DMS114 treated with DMSO at 0.1 percent for 48 hours (cell line): Measurements from ENCODE around the gene NHSL1.

Experiments
- DNase-seq: peaks from one replicate; lab custom pipeline; 2025; ENCODE audit not compliant: unreplicated experiment; lab: John Stamatoyannopoulos, UW

The NHSL1 gene

DNA sequence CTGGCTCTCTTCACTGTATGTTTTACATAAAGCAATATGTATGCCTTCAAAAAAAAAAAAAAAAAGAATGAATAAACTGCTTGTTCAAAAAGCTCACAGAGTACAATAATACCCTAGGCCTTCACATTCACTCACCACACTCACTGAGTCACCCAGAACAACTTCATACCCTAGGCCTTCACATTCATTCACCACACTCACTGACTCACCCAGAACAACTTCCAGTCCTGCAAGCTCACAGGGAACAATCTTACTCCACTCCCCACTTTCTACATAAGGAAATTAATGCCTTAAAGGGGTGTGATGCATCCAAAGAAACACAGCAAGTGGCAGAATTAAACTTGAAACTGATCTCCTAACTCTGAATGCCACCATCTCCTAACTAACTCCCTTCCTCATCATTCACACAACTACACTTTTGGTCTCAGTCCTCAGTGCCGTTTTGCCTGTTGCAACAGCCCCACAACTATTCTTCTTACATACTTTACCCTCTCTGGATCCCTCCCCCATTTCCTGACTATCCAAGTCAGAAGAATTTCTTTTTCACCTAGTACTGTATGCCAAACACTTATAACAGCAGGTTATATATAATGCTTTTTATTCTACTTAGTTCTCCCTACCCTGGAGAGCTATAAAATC is 34.2 kb downstream of the NHSL1 start:
- no peak for DNase-seq

DNA sequence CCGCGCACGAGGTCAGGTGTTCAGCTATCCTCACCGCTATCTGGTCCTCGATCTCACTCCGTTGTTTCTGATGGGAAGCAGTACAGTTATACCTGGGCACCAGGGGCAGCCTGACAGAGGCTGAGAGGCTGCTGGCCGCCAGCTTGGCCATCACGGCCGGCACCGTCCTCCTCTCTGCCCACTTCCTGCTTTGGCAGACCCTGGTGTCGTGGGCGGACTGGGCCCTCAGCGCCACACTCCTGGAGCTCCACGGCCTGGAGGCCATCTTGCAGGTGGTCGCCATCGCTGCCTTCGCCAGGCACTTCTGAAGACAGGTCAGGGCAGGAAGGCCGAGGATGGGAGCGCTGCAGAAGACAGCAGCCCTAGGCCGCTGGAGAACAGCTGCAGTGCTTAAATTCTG is 35.2 kb downstream of the NHSL1 start:
- DNase-seq, result no peak

DNA sequence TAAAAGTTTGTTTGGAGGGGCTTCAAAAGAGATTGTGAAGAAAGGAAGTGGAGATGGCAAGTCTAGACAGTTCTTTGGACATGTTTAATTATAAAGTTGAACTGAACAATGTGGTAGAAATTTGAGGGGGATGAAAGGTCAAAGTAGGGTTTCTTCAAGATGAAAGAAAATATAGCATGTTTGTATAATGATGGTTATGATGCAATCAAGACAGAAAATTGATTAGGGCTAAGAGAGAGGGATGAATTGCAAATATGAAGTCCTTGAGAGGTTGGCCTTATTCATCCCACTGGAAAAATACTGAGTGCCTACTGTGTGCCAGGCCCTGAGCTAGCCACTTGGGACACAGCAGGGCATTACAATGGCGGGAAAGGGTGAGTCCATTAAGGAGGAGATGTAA is 37.6 kb downstream of the NHSL1 start:
- no peak for DNase-seq

DNA sequence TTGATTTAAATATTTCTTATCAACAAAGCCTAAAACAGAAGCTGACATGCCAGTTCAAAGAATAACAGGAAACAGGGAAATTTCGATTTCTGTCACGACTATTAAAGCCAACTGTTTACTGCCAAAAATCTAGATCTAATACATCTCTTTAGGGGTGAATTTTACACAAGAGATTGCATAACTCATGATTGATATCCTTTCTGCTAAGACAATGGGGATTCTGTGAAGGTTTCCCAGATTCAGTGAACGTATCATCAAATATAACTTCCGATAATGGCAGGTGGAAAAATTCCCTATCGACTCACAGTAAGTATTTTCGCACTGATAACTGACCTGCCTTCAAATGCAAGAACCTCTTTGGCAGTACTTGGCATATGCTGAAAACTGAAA is 42.9 kb downstream of the NHSL1 start:
- DNase-seq, result no peak

DNA sequence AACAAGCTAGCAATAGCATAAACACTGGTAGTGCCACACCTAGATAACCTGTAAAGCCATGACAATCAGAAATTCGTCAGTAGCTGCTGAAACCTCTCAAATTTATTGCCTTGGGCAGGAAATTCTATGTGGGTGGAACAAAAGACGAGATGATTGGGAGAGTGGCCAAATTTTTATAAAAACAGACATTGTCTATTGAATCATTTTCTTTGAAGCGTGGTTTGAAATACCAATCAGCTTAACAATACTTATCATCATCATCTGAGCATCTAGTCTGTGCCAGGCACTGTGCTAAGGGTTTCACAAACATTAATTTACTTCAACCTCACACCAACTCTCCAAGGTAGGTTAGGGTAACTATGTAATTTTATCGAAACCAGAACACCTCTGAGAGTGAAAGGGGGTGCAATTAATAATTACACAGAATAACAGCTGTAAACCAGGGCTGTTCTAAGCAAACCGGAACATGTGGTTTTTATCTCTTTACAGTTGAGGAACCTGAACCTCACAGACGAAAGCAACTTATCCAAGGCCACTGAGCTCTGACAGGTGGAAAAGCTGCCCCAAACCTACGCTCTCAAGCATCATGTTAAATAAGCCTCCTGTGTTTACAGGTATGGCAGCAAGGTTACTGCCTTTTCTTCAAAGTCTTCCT is 43.4 kb downstream of the NHSL1 start:
- no peak for DNase-seq

DNA sequence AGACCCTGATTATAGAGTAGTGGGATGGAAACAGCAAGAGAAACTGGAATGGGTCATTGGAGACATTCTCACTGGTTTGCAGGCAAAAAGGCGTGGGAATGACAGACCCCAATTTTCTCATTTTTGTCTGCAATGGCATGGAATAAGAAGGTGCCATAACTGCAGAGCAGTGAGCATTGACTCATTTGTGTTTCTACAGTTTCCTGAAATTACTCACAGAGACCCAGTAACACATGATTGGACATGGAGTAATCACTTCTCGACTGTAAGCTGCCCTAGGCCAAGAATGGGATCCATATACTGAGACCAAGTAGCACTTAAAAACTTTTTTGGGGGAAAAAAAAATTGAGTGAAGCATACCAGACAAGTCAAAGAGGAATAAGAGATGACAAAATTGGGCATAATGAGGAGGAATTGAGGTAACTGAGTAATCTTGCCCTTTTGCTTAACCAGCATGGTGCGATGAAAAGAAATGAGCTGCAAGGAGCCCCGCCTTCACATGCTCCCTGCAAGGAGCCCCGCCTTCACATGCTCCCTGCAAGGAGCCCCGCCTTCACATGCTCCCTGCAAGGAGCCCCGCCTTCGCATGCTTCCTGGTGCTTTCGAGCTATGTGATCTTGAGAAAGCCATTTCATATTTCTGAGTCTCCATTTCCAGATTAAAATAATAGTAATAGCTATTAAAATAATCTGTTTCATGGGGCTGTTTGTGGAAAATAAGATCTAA is 44.1 kb downstream of the NHSL1 start:
- DNase-seq, result no peak

DNA sequence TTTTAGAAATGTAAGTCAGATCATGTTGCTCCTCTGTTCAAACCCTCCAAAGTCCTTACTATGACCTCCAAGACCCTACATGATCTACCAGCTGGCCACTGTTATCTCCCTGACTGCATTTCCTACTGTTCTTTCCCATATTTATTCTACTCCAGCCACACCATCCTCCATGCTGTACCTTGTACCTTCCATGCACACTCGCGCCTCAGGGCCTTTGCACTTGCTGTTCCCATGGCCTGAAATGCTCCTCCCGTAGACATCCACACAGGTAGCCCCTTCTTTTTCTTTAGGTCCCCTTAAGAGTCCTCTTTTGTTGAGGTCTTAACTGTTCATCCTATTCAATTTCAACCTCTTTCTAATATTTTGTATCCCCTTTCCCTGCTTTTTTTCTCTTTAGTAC is 48.3 kb downstream of the NHSL1 start:
- DNase-seq, result no peak

DNA sequence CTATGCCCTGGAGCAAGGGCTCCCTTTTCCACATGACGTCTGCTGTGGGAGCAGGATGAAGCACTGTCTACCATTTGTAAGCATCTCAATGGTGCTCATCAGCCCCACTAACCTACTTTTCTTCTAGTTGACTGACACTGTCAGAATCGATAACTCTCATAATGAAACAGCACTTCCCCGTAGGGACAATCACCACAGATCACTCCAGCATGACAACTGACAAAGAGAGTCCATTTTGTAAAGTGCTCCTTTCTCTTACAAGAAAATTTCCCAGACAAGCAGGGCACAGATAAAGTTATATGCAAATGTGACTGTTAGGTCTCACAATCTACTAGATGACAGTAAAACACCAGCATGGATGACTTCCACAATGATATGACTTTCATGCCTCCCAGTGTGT is 48.8 kb downstream of the NHSL1 start:
- DNase-seq, result no peak

DNA sequence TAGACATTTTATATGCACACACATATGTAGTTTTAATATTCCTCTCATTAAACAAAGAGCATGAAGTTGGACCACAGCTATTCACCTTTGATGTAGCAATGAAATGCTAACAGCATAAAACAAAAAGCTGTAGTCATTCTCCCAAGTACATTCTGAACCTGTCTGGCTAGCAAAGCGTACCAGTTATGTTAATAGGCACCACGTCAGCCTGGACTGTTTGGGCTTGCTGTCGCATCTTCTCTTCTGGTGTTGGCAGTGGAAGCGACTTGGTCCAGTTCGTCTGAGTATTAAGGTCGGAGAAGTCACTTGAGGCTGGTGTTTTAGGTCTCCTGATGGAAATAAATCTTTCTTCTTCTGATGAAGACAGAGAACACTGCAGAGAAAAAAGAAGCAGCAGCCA is 52.5 kb downstream of the NHSL1 start:
- no peak for DNase-seq

DNA sequence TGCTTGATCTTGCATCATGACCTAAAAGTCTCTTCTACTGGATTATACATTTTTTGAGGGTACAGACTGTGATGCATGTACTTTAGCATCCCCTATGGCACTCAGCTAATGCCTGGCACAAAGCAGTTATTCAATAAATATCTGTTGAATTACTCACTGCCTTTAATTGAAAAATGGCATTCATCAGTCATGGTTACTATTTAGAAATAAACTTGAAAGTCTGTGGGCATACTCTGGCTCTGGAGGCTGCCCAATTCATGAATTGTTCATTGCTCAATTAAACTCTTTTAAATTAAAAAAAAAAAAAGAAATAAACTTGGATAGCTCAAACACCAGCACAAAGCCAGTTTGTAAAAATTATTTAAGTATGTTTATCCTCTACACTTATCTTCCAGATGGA is 55.3 kb downstream of the NHSL1 start:
- no peak for DNase-seq

DNA sequence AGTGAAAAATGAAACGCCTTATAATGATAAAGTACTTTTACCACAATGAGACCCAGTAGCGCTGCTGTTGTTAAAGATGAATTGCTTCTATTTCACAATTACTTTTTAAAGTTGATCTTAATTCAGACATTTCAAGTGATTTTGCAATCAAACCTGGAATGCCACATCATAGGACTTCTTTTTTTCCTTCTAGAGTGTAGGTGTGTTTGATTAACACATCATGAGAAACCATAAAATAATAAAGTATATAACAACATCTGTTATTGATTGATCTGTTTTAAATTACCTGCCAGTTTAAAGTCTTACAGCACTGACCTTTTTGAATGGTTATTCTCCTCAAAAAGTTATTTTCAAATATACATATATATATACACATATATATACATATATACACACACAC is 56.6 kb downstream of the NHSL1 start:
- DNase-seq, result no peak

DNA sequence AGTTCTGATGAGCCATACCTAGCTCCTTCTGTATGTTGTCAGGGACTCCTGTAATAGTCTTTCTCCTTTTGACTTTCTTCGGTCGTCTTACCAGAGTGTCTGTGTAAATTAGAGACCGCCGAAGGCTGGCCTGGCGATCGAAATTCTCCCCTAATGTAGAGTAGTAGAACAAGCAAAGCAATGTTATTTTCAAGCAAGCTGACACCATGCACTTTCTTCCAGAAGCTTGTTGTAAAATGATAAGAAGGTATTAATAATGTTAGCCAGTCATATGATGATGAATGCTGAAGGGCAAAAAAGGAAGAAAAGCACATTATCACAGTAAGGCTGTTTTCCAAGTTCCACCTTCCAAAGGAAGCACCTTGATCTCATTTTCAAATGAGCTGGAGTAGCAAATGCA is 57.3 kb downstream of the NHSL1 start:
- no peak for DNase-seq

DNA sequence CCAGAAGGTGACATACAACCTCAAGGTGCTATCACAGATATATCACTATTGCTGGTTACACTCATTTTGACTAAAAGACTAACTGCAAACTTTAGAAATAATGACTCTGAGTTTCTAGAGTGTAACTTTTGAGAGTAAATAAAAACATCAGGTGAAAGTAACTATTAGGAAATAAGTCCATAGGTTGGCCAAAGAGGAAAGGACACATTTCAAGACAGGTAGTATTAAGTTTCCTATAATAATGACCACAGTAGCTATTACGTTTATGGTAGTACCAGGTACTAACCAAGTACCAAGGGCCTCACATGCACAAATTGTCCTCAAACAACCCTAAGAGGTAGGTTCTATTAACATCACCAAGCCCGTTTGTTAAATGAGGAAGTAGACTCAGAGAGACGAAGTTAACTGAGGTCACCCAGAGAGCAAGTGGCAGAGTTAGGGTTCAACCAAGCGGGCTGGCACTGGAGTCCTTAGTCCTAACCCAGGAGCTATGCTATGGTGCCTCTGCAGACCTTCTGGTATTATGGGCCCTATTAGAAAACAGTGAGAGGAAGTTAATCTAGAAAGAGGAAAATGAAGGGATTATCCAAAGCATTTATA is 58.4 kb downstream of the NHSL1 start:
- no peak for DNase-seq

DNA sequence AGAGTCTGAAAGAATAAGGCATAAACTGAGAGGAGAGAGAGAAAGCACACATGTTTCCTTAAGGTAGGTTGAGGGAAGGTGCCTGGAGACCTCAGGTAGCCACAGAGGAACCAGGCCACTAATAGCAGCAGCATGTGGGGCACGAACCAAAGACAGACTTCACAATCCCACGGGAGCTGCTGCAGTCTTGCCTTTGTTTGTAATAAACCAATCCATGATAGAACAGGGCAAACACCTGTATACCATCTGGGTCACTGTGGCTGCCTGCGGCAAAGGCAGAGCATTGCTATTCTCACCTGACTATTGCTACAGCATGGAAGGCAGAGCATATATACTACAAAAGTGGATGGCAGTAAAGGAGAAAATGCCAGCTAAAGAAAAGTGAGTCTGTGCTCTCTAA is 59.0 kb downstream of the NHSL1 start:
- no peak for DNase-seq

DNA sequence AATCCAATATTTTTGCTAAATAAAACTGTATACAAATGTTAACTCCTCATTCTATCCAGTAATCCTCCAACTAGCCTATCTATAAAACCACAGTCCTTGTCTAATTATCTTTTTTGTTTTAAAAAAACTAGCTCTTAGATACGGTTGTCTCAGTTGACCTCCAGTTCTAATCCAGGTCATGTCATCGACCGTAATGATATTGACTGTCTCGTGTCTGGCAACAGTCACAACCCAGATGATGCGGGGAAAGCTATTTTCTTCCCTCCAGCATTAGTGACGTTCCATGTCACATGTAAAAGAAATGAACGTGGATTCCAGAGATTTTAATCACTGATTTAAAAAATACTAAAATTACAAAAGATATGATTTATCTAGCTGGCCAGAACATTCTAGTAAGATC is 59.7 kb downstream of the NHSL1 start:
- DNase-seq, result no peak

DNA sequence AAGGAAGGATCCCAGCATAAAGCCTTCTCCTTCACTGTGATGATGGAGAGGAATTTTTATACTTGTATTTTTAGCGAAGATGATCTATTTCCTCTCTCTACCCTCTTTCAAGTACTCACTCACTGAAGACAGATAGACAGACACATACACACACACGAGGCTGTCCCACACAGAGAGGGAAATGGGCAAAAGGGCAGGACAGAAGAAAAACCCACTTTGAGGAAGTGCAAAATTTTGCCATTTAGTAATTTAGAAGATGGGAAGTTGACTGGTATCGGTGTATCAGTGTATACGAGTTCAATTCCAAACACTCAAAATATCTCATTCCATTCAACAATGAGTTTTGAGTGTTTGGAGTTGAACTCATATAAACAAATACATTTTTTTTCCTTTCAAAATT is 64.4 kb downstream of the NHSL1 start:
- DNase-seq, result no peak

DNA sequence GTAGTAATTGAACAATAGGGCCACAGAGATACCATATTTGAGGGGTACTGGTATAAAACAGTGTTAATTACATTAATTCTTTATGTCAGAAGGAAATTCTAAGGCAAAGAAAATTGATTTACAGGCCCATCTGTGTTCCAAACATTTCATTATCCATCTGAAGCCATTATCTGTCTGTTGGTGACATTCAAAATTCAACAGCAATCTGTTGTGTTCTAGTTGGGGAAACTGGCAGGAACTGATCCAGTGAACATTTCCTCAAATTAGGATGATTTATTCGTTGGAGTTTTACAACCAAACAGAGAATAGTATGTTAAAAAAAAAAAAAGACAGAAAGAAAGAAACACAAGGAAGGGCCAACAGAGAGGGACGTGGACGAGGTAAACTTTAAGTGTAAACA is 65.2 kb downstream of the NHSL1 start:
- DNase-seq, result no peak

DNA sequence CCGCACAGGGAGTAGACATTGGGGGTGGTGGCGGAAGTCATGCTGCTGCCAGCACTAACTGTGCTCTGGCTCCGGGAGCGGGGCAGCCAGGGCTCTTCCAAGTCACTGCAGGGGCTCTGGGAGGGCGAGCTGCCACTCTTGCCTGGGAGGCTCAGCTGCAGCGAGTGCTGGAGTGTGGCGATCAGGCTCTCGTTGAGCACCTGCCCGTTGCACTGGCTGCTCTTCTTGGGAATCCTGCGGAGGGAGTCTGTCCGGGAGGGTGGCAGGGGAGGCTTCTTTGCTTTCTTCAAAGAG is 67.3 kb downstream of the NHSL1 start:
- no peak for DNase-seq

DNA sequence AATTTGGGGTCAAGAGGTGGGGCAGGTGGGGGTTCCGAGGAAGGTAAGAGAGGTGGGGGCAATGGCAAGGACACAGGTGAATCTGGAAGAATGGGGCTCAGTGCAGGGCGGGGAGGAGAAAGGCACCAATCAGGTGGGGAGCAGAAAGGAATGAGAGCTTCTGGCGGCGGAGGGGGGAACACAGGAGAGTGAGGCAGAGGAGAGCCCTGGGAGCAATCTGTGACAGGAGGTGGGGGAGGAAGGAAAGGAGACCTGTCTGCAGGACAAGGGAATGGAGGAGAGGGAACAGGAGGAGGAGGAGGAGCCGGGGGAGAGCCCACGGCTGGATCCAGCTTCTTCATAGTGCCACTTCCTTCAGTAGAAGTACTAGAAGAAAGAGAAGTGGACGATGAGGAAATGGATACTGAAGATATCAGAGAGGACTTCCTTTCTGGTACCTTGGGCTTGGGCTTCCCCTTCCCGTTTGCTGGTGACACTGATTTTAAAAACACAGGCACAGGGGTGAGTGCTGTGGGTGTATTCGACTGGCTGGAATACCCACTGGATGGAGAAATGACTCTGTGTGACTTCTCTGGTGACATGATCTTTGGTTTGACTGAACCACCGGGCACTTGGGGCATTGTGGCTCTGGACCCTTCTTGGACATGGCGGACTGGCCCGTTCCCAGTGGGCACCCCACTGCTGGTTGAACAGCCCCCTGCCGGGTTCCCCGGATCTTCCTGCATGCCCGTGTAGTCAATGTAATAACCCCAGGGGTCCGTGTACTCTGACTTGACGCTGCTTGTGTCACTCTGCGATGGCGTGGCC is 67.8 kb downstream of the NHSL1 start:
- DNase-seq, result no peak

DNA sequence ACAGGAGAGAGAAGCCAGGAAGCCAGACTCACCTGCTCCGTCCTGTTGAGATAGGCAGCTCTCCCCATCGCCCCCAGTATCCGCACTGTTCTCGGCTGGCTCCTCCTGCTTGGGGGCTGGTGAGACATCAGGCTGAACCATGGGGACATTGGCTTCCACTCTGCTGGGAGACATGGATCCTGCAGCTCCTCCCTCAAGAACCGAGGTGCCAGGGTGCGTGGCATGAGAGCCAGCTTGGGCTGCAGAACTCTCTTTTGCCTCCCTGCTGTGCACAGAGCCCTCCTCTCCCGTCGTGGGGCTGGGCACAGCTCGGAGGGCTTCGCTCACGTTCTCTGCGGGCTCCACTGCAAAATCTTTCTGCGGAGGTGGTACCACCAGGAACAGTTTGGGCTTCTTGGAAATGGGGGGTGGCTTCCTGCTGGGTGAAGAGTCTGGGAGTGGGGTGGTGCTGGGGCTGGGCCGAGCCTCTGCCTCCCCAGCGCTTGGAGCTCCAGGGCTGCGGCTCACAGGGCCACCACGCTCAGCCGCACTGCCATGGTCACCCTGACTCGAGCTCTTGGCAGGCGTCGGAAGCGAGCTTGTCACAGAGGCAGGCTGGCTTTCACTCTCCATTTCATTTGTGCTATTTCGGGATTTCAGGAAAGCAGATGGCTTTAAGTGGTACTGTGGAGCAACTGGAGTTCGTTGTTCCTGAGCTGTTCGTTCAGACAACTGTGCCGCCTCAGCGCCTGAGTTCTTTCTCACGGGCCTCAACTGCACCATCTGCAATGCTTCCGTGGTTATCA is 68.7 kb downstream of the NHSL1 start:
- DNase-seq, result no peak

DNA sequence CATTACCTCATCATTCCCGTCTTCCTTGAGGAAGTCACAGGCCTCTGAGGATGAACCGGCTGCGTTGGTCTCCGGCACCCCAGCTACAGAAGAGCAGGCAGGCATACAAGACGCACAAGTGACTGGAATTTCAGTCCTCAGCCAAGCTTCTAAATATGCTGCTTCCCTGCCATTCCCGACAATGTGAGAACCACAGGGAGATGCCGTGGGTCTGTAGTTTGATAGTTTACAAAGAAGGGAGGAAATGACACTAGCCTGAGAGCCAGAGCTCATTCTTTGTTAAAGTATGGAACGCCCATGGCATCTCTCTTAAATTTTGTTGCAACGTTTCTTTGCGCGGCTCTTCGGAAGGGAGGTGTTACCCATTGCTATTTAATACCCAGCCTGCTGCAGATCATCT is 69.5 kb downstream of the NHSL1 start:
- no peak for DNase-seq
